Ishikawa (cell line): ENCODE data around the gene ATOH7.

Experiments used
- CEBPB ChIP-seq: IDR thresholded peaks from 2 replicates; pipeline ENCODE4 v1.6.1; 2012
- CREB1 ChIP-seq: IDR thresholded peaks from 2 replicates; pipeline ENCODE4 v1.6.1; 2012; ENCODE audit warnings: low read depth
- EGR1 ChIP-seq: IDR thresholded peaks from 2 replicates; pipeline ENCODE4 v1.6.1; 2012
- EP300 ChIP-seq: IDR thresholded peaks from 2 replicates; pipeline ENCODE4 v1.6.1; 2012; ENCODE audit warnings: borderline replicate concordance
- FOXM1 ChIP-seq: IDR thresholded peaks from 2 replicates; pipeline ENCODE4 v1.6.1; 2012; ENCODE audit warnings: low read depth, borderline replicate concordance
- MAX ChIP-seq: IDR thresholded peaks from 2 replicates; pipeline ENCODE4 v1.6.1; 2012
- NFIC ChIP-seq: IDR thresholded peaks from 2 replicates; pipeline ENCODE4 v1.6.1; 2012
- RAD21 ChIP-seq: IDR thresholded peaks from 2 replicates; pipeline ENCODE4 v1.6.1; 2012; ENCODE audit warnings: low read depth
- REST ChIP-seq: IDR thresholded peaks from 2 replicates; pipeline ENCODE4 v1.6.1; 2012; ENCODE audit warnings: low read depth, mild to moderate bottlenecking
- TAF1 ChIP-seq: IDR thresholded peaks from 2 replicates; pipeline ENCODE4 v1.6.1; 2012; ENCODE audit warnings: low read depth, mild to moderate bottlenecking
- TCF12 ChIP-seq: IDR thresholded peaks from 2 replicates; pipeline ENCODE4 v1.6.1; 2012; ENCODE audit warnings: low read depth
- TEAD4 ChIP-seq: IDR thresholded peaks from 2 replicates; pipeline ENCODE4 v1.6.1; 2012
- USF1 ChIP-seq: IDR thresholded peaks from 2 replicates; pipeline ENCODE4 v1.6.1; 2012
- YY1 ChIP-seq: IDR thresholded peaks from 2 replicates; pipeline ENCODE4 v1.6.1; 2012; ENCODE audit warnings: low read depth
- ZBTB7A ChIP-seq: IDR thresholded peaks from 2 replicates; pipeline ENCODE4 v1.6.1; 2012; ENCODE audit warnings: low read depth

Gene ATOH7

GRCh38 chr10:68242051-68242450, 10.1 kb upstream of the ATOH7 start:
- no peak for TF ChIP-seq TAF1
- TF ChIP-seq CEBPB, result no peak
- TF ChIP-seq RAD21, result no peak
- TF ChIP-seq TEAD4, result no peak
- TF ChIP-seq MAX, result no peak
- TF ChIP-seq TCF12, result no peak

DNA sequence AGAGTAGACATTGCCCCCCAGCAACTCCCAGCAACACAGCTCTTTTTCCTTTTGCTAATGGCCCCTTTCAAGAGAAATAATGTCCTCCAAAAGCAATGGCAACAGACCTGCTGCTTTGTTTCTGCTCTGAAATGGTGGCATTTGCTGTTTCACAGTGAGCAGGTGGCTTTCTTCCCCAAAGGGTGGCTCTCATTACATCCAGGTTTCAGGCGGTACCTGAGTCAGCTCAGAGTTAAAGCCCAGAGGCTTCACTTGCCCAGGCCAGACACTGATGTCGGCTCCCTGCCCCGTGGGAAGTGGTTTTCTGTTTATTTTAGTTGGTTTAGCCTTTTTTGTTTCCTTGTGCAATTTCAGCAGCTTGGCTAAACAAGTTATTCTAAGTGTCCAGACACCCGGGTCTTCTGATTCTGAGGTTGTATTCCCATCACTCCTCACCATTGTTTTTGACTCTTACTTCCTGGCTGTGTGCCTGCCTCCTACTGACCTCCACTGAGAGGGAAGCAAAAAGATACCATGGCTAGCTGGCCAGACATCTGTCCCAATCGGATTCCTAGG, 7.8 kb upstream of the ATOH7 start:
- no peak for TF ChIP-seq NFIC
- no peak for TF ChIP-seq YY1
- no peak for TF ChIP-seq TEAD4
- TF ChIP-seq ZBTB7A, result no peak
- TF ChIP-seq EGR1, result no peak
- TF ChIP-seq TCF12, result no peak
- TF ChIP-seq USF1, result no peak
- no peak for TF ChIP-seq CREB1
- TF ChIP-seq EP300, result no peak
- no peak for TF ChIP-seq RAD21
- no peak for TF ChIP-seq REST
- no peak for TF ChIP-seq MAX
- no peak for TF ChIP-seq CEBPB
- TF ChIP-seq TAF1, result no peak

DNA sequence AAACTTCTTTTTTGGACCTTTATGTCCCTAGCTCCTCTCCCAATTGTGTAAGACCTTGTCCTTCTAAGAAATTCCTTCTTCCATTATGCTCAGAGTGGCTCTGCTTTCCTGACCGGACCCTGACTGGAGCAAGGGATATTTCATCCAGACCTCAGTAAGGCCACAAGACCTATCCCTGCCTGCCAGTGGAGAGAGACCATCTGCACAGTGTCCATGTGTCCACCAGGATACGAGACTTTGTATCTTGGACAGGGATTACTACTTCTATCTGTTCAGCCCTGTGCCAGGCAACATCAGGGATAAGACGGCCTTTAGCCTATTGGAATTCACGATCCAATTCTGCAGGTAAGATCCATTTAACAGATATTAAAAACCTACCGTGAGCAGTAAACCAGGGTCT, 7.2 kb upstream of the ATOH7 start:
- TF ChIP-seq FOXM1, result no peak
- TF ChIP-seq EGR1, result no peak
- no peak for TF ChIP-seq MAX
- no peak for TF ChIP-seq RAD21

DNA sequence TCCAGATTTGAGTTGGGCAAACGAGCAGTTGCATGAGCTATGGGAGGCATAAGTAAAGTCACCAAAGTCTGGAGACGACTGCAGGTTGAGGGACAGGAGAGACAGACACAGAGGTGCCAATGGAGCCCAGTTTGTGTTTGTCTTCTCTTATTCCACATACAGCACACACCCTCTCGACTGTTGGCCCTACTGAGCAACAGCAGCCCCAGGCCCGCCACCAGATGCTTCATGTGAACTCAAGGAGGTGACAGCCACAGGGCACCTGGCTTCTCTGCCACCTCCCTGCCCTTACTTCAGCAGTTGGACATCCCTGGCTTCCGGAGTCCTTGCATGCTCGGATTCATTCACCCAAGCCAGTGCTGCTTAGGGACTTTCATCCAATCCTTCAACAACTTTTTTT, 6.5 kb upstream of the ATOH7 start:
- no peak for TF ChIP-seq EP300
- no peak for TF ChIP-seq TAF1
- no peak for TF ChIP-seq NFIC
- no peak for TF ChIP-seq USF1
- no peak for TF ChIP-seq CEBPB

GRCh38 chr10:68237173-68237572, 5.3 kb upstream of the ATOH7 start:
- TF ChIP-seq USF1, result no peak
- TF ChIP-seq RAD21, result no peak
- no peak for TF ChIP-seq CEBPB
- no peak for TF ChIP-seq TEAD4
- no peak for TF ChIP-seq CREB1
- TF ChIP-seq ZBTB7A, result no peak
- TF ChIP-seq FOXM1, result no peak
- TF ChIP-seq YY1, result no peak
- TF ChIP-seq TCF12, result no peak
- no peak for TF ChIP-seq EGR1
- no peak for TF ChIP-seq REST
- no peak for TF ChIP-seq MAX
- TF ChIP-seq EP300, result no peak
- no peak for TF ChIP-seq TAF1
- TF ChIP-seq NFIC, result no peak

DNA sequence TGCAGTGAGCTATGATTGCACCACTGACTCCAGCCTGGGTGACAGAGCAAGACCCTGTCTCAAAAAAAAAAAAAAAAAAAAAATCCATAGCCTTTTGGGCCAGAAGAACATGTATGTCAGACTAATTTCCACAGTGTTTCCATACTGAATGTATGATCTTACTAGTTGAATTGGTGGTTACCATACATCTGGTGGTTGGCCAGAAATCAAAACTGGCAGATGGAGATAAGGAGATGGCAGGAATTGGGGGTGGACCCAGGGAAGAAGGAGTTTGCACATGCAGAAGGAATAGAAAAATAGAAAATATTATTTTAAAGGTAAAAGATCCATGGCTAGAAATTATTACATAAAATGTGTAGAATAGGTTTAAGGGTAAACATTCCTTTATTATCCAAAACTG, 3.7 kb upstream of the ATOH7 start:
- no peak for TF ChIP-seq TAF1
- no peak for TF ChIP-seq CEBPB
- no peak for TF ChIP-seq ZBTB7A
- TF ChIP-seq REST, result no peak
- no peak for TF ChIP-seq CREB1
- TF ChIP-seq USF1, result no peak
- no peak for TF ChIP-seq RAD21
- no peak for TF ChIP-seq NFIC
- no peak for TF ChIP-seq MAX
- TF ChIP-seq EP300, result no peak
